ENCODE results near the gene KIF5C. TPM values are rescaled to one million over a fixed set of nuclear protein-coding genes. Genes with fewer than 3 reads are reported as not detected.

KIF5C gene
- total and polyA plus RNA-seq, 2 donors (not counting 1 experiment from before 2014, with no cell fraction given) = 1.9 to 6.1 TPM

DNA sequence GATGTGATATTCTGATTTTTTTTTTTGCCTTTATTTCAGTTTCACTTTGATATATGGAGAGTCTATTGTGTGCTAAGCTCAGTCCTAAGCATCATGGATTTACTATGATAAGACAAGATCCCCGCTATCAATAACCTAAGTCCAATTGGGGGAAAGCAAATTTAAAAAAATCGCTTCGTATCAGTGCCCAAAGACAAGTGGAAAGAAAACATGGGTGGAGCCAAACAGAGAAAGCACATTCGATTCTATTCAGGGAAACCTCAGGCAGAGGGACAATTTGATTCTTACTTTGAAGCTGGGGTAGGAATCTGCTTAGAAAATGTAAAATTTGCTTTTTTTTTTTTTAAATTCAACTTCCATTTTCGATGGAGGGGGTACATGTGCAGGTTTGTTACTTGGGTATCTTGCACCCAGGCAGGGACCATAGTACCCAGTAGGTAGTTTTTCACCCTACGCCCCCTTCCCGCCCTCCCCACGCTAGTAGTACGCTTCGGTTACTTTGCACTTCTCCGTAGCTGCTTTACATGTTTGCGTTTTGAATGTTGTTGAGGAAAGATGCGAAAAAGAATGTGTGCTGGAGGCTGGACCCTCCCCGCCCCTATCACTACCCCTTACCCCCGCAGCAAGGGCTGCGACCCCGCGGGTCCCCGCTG is 12.4 kb downstream of the KIF5C start:
- intact Hi-C loops (cut with micrococcal nuclease) = no loop called here
- H3K9ac ChIP-seq (ENCODE audit: low read length) = peak overlapping the region; percentile 67
- ATAC-seq (ENCODE audit: low read depth) = no peak
- ChIA-PET POLR2A (no interaction called here), CTCF (no interaction called here)
- 0% methylated on average over 1 of the region's 19 CpGs for WGBS (ENCODE audit: insufficient coverage)
- Mint-ChIP-seq H3K4me1 (peaks cover 14% of the 10 kb centered on the region), H3K4me3 (peak overlapping the region; percentile 88), H3K27ac (no peak overlapping the region), H3K27me3 (peaks cover 39% of the 10 kb centered on the region), H3K9me3 (ENCODE audit: insufficient read depth) (no peaks in the 10 kb centered on the region)
- peak overlapping the region; percentile 88 for H3K4me2 ChIP-seq (replicated peaks; ENCODE audit: low read depth, low read length, poor library complexity, severe bottlenecking)
- peaks cover 0 to 6% (median 5%) of the 10 kb centered on the region in 3 donors for H3K9me3 ChIP-seq (ENCODE audit: control extremely low read depth in 1 of 3, control insufficient read depth in 2 of 3, insufficient read depth in 1 of 3, low read length in 2 of 3)
- TF ChIP-seq EZH2 (IDR thresholded peaks at IDR 0.05; ENCODE audit: borderline replicate concordance, insufficient read depth, low read depth, low read length, poor library complexity, severe bottlenecking) = no peak
- TF ChIP-seq CTCF (IDR thresholded peaks at IDR 0.05) = no peak
- no peak for DNase-seq
- peaks cover 15 to 17% of the 10 kb centered on the region in 2 donors for H3K4me1 ChIP-seq (ENCODE audit: control insufficient read depth in 2 of 2, insufficient read depth in 2 of 2, low read length in 2 of 2)
- peak overlapping the region; percentile 65 for H2AFZ ChIP-seq (ENCODE audit: insufficient read depth, low read depth, low read length, poor library complexity, severe bottlenecking)
- peak overlapping the region; percentile 9 to 59 (median 41) for H3K4me3 ChIP-seq (ENCODE audit: control extremely low read depth in 1 of 5, extremely low read depth in 1 of 5, insufficient read depth in 1 of 5, low read depth in 2 of 5, low read length in 4 of 5)
- H4K20me1 ChIP-seq (ENCODE audit: control insufficient read depth, insufficient read depth, low read length, poor library complexity, severe bottlenecking) = no peaks in the 10 kb centered on the region
- H3K27me3 ChIP-seq (replicated peaks in 1 of 4; ENCODE audit: control extremely low read depth in 1 of 4, control insufficient read depth in 3 of 4, insufficient read depth in 4 of 4, low read length in 3 of 4) = peaks cover 2 to 34% (median 27%) of the 10 kb centered on the region in 4 experiments
- H3K27ac ChIP-seq (ENCODE audit: low read length in 2 of 2) = no peak overlapping the region
- no peaks in the 10 kb centered on the region for H3K36me3 ChIP-seq (replicated peaks in 1 of 2; ENCODE audit: control extremely low read depth in 1 of 2, control insufficient read depth in 1 of 2, extremely low read depth in 1 of 2, insufficient read depth in 2 of 2, low read length in 1 of 2)
- no peaks in the 10 kb centered on the region for H3K79me2 ChIP-seq (ENCODE audit: control insufficient read depth, insufficient read depth, low read length)

- H2AFZ ChIP-seq (ENCODE audit: insufficient read depth, low read depth, low read length, poor library complexity, severe bottlenecking) = peak overlapping the region; percentile 65
Measured at GRCh38 chr2:148888003-148888501, 13.0 kb downstream of the KIF5C start.

More at GRCh38 chr2:148888003-148888501, 13.0 kb downstream of the KIF5C start:
- DNase-seq (peak; percentile 29), ATAC-seq (ENCODE audit: low read depth) (peak; percentile 39)
- ChIA-PET CTCF (no interaction called here), POLR2A (no interaction called here)
- peak overlapping the region in 4 of 5 experiments; percentile 24 to 59 (median 48) for H3K4me3 ChIP-seq (ENCODE audit: control extremely low read depth in 1 of 5, extremely low read depth in 1 of 5, insufficient read depth in 1 of 5, low read depth in 2 of 5, low read length in 4 of 5)
- no peak overlapping the region for H3K27ac ChIP-seq (ENCODE audit: low read length in 2 of 2)
- WGBS (ENCODE audit: insufficient coverage) = 2% methylated on average over 34 of the region's 34 CpGs
- intact Hi-C loops (cut with micrococcal nuclease) = no loop called here
- H3K4me1 ChIP-seq (ENCODE audit: control insufficient read depth in 2 of 2, insufficient read depth in 2 of 2, low read length in 2 of 2) = peaks cover 15 to 17% of the 10 kb centered on the region in 2 donors
- TF ChIP-seq EZH2 (IDR thresholded peaks at IDR 0.05; ENCODE audit: borderline replicate concordance, insufficient read depth, low read depth, low read length, poor library complexity, severe bottlenecking) = no peak
- TF ChIP-seq CTCF (IDR thresholded peaks at IDR 0.05) = no peak
- Mint-ChIP-seq H3K4me1 (peaks cover 14% of the 10 kb centered on the region), H3K4me3 (peak overlapping the region; percentile 88), H3K27me3 (peaks cover 38% of the 10 kb centered on the region), H3K9me3 (ENCODE audit: insufficient read depth) (peaks cover 3% of the 10 kb centered on the region), H3K27ac (no peak overlapping the region)
- H3K27me3 ChIP-seq (replicated peaks in 1 of 4; ENCODE audit: control extremely low read depth in 1 of 4, control insufficient read depth in 3 of 4, insufficient read depth in 4 of 4, low read length in 3 of 4) = peaks cover 2 to 34% (median 27%) of the 10 kb centered on the region in 4 experiments
- H3K79me2 ChIP-seq (ENCODE audit: control insufficient read depth, insufficient read depth, low read length) = no peaks in the 10 kb centered on the region
- H4K20me1 ChIP-seq (ENCODE audit: control insufficient read depth, insufficient read depth, low read length, poor library complexity, severe bottlenecking) = no peaks in the 10 kb centered on the region
- H3K4me2 ChIP-seq (replicated peaks; ENCODE audit: low read depth, low read length, poor library complexity, severe bottlenecking) = peak overlapping the region; percentile 88
- H3K36me3 ChIP-seq (replicated peaks in 1 of 2; ENCODE audit: control extremely low read depth in 1 of 2, control insufficient read depth in 1 of 2, extremely low read depth in 1 of 2, insufficient read depth in 2 of 2, low read length in 1 of 2) = no peaks in the 10 kb centered on the region
- peaks cover 0 to 12% (median 7%) of the 10 kb centered on the region in 3 donors for H3K9me3 ChIP-seq (ENCODE audit: control extremely low read depth in 1 of 3, control insufficient read depth in 2 of 3, insufficient read depth in 1 of 3, low read length in 2 of 3)
- peak overlapping the region; percentile 67 for H3K9ac ChIP-seq (ENCODE audit: low read length)

Data from B cell (primary cell).